Ishikawa (cell line): ENCODE data around the gene RASL10A.

ENCODE experiments used
- CEBPB ChIP-seq: IDR thresholded peaks from 2 replicates; pipeline ENCODE4 v1.6.1; 2012
- CREB1 ChIP-seq: IDR thresholded peaks from 2 replicates; pipeline ENCODE4 v1.6.1; 2012; ENCODE audit warnings: low read depth
- EGR1 ChIP-seq: IDR thresholded peaks from 2 replicates; pipeline ENCODE4 v1.6.1; 2012
- EP300 ChIP-seq: IDR thresholded peaks from 2 replicates; pipeline ENCODE4 v1.6.1; 2012; ENCODE audit warnings: borderline replicate concordance
- FOXM1 ChIP-seq: IDR thresholded peaks from 2 replicates; pipeline ENCODE4 v1.6.1; 2012; ENCODE audit warnings: low read depth, borderline replicate concordance
- NFIC ChIP-seq: IDR thresholded peaks from 2 replicates; pipeline ENCODE4 v1.6.1; 2012
- RAD21 ChIP-seq: IDR thresholded peaks from 2 replicates; pipeline ENCODE4 v1.6.1; 2012; ENCODE audit warnings: low read depth
- TAF1 ChIP-seq: IDR thresholded peaks from 2 replicates; pipeline ENCODE4 v1.6.1; 2012; ENCODE audit warnings: low read depth, mild to moderate bottlenecking
- TCF12 ChIP-seq: IDR thresholded peaks from 2 replicates; pipeline ENCODE4 v1.6.1; 2012; ENCODE audit warnings: low read depth
- TEAD4 ChIP-seq: IDR thresholded peaks from 2 replicates; pipeline ENCODE4 v1.6.1; 2012
- YY1 ChIP-seq: IDR thresholded peaks from 2 replicates; pipeline ENCODE4 v1.6.1; 2012; ENCODE audit warnings: low read depth
- ZBTB7A ChIP-seq: IDR thresholded peaks from 2 replicates; pipeline ENCODE4 v1.6.1; 2012; ENCODE audit warnings: low read depth
- TF ChIP-seq, protein P1 (sequence below): IDR thresholded peaks from 2 replicates; pipeline ENCODE4 v1.6.1; 2012
- TF ChIP-seq, protein P2 (sequence below): IDR thresholded peaks from 2 replicates; pipeline ENCODE4 v1.6.1; 2012; ENCODE audit warnings: low read depth, mild to moderate bottlenecking
- TF ChIP-seq, protein P3 (sequence below): IDR thresholded peaks from 2 replicates; pipeline ENCODE4 v1.6.1; 2012

RASL10A gene

DNA sequence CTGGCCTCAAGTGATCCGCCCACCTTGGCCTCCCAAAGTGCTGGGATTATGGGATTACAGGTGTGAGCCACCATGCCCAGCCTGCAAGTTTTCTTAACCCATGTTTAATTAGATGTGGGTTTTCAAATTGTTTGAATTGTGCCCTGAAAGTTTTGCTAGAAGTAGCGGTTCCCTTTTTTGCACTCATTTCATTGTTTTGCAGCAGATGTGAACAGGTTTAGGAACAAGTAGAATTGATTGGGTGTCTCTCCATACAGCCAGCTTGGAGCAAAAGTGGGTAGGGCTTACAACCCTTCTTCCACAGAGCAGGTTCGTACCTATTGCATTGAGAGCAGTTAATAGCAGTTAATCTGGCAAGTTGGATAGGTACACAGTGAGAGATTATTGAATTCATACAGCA, 31.3 kb downstream of the RASL10A start:
- TF ChIP-seq EGR1 (no peak), TAF1 (no peak)

DNA sequence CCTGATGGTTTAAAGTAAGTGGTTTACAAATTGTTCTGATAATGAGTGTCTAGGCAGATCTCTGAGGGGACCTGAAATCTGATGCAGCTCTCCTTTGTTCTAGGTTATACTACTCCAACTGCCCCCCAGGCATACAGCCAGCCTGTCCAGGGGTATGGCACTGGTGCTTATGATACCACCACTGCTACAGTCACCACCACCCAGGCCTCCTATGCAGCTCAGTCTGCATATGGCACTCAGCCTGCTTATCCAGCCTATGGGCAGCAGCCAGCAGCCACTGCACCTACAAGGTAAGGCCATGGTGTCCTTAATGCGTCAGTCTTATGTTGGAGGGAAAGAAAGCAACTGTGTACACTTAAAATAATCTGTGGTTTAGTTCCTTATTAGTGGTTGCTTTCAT, 37.6 kb downstream of the RASL10A start:
- TF ChIP-seq RAD21 (no peak), ZBTB7A (no peak), NFIC (no peak), TEAD4 (no peak), EP300 (no peak)

DNA sequence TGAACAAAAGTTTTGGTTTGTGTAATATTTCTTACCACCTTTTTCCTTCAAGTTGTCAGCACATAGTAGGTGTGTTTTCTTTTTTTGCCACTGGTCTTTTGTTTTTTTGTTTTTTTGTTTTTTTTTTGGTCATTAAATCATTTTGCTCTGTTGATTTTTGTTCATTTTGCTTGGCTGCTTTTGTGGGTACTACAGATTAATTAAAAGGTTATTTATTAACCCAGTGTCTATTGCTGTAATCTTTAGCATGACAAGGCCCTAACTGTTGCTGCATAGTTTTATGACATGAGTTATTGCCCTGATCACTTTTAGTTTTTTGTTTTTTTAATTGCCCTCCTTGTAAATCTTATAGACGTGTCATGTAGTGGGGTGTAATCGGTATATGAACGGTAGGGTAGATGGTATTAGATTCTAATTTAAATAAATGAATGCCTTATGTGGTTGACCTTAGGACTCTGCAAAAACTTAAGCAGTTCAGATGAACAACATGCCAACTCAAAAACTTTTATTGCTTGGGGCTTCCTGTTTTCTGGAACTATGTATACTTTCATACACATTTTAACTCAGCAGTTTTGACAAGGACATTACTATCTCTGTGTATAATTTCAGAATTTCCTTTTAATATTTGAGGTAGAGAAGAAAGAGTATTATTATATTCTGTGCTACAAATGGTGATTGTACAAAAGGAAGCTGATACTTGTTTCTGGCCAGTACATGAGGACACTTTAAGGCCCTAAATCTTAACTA, 39.5 kb downstream of the RASL10A start:
- TF ChIP-seq CEBPB: no peak
- TF ChIP-seq, protein P1, sequence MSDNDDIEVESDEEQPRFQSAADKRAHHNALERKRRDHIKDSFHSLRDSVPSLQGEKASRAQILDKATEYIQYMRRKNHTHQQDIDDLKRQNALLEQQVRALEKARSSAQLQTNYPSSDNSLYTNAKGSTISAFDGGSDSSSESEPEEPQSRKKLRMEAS: no peak
- TF ChIP-seq, protein P2, sequence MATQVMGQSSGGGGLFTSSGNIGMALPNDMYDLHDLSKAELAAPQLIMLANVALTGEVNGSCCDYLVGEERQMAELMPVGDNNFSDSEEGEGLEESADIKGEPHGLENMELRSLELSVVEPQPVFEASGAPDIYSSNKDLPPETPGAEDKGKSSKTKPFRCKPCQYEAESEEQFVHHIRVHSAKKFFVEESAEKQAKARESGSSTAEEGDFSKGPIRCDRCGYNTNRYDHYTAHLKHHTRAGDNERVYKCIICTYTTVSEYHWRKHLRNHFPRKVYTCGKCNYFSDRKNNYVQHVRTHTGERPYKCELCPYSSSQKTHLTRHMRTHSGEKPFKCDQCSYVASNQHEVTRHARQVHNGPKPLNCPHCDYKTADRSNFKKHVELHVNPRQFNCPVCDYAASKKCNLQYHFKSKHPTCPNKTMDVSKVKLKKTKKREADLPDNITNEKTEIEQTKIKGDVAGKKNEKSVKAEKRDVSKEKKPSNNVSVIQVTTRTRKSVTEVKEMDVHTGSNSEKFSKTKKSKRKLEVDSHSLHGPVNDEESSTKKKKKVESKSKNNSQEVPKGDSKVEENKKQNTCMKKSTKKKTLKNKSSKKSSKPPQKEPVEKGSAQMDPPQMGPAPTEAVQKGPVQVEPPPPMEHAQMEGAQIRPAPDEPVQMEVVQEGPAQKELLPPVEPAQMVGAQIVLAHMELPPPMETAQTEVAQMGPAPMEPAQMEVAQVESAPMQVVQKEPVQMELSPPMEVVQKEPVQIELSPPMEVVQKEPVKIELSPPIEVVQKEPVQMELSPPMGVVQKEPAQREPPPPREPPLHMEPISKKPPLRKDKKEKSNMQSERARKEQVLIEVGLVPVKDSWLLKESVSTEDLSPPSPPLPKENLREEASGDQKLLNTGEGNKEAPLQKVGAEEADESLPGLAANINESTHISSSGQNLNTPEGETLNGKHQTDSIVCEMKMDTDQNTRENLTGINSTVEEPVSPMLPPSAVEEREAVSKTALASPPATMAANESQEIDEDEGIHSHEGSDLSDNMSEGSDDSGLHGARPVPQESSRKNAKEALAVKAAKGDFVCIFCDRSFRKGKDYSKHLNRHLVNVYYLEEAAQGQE: no peak
- no peak for TF ChIP-seq TEAD4
- TF ChIP-seq RAD21: no peak
- TF ChIP-seq YY1: no peak
- no peak for TF ChIP-seq FOXM1
- TF ChIP-seq CREB1: no peak
- TF ChIP-seq, protein P3, sequence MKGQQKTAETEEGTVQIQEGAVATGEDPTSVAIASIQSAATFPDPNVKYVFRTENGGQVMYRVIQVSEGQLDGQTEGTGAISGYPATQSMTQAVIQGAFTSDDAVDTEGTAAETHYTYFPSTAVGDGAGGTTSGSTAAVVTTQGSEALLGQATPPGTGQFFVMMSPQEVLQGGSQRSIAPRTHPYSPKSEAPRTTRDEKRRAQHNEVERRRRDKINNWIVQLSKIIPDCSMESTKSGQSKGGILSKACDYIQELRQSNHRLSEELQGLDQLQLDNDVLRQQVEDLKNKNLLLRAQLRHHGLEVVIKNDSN: no peak
- no peak for TF ChIP-seq TAF1
- no peak for TF ChIP-seq EGR1
- no peak for TF ChIP-seq TCF12

DNA sequence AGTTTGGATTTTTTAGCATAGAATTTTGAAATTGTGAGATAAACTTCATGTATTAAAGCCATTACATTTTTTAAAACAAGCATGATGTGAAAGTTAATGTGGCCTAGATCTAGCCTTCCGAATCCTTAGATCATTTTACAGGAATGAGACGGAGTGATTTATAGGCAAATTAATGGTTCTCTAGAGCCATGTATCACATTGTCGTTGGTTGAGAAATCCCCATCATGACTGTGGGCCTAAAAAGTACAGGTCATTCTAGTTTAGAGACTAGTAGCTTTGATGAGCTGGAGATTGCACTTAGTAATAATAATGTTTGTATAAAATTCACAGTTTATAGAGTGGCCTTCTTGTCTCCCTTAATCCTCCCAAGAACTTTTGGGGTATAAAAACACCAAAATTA, 40.3 kb downstream of the RASL10A start:
- no peak for TF ChIP-seq TAF1
- TF ChIP-seq, protein P2: no peak
- TF ChIP-seq, protein P1: no peak
- no peak for TF ChIP-seq RAD21
- TF ChIP-seq CREB1: no peak
- no peak for TF ChIP-seq YY1
- no peak for TF ChIP-seq TCF12
- TF ChIP-seq CEBPB: no peak
- TF ChIP-seq FOXM1: no peak
- TF ChIP-seq ZBTB7A: no peak
- TF ChIP-seq TEAD4: no peak
- no peak for TF ChIP-seq NFIC
- TF ChIP-seq EP300: no peak
- TF ChIP-seq EGR1: no peak
- TF ChIP-seq, protein P3: no peak

DNA sequence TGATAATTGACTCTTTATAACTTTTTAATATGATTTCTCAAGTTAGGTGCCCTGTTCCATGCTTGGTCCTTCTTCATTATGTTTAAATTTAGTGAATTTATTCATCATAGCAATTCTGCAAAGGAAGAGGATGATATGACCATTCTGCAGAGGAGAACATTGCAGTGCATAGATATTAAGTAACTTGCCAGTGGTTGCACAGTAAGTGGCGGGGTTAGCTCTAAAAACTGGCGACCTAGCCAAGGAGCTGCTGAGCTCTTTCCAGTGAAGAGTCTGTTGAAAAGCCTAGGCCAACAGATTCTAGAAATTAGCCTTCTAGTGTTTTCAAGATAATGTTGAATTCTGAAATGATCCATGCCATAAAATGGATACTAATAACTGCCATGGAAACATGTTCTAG, 42.9 kb downstream of the RASL10A start:
- no peak for TF ChIP-seq CREB1
- no peak for TF ChIP-seq ZBTB7A

DNA sequence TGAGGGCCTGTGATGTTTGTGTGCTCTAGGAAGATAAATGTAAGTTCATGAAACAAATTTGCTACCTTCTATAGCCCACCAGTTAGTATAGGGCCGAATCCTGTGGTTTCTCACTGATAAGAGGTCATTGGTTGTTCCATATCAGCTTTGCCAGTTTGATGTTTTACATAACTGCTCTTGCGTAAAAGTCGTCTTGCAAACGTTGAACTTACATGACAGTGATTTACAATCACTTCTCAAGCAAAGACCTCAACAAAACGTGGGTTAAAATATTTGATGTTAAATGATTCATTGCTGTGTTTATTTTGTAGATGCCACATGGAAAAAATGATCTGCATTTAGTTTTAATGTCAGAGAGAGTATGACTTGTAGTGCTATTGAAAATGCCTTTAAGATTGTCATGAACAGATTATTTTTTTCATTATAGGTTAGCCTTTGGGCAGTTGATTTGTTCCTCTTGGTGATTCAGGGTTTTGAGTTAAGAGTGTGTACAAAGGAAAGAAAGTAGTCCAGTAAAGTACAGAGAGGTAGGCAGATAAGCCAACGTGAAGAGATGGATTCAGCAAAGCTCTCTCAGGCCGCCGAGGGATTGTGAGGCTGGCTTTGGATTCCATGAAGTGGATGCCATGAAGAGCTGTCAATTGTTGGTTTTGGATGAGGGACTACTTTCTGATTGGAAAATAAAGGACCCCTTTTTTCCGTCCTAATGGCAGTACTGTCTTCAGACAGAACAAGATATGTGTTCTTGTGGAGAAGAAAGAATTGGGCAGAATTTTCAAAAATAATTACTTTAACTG, 44.8 kb downstream of the RASL10A start:
- TF ChIP-seq RAD21: no peak
- TF ChIP-seq, protein P1: no peak
- TF ChIP-seq ZBTB7A: no peak
- no peak for TF ChIP-seq TCF12
- TF ChIP-seq, protein P3: no peak
- TF ChIP-seq TEAD4: no peak
